HL-60/S4 treated with phorbol 12-myristate 13-acetate at 8.2 ng/mL for 4 days and 3 days (cell line): ENCODE measurements around the gene FCMR.

ENCODE experiments used
- in situ Hi-C: fragments of 300-500 bp; cut with MboI; formaldehyde crosslinking; loops from 2 replicates; pipeline ENCODE4 v1.15.0; 2022; ENCODE audit warnings: low sequenced_read_pairs

FCMR gene

GRCh38 chr1:206924592-206925105 is 2.9 kb upstream of the FCMR start:
- in situ Hi-C loops: loop anchor here (25.0 kb wide), 1 partner anchor 187 kb away; no protein-coding TSS in a partner anchor

GRCh38 chr1:206923961-206924557 is 2.3 kb upstream of the FCMR start:
- in situ Hi-C loops: loop anchor here (25.0 kb wide), 1 partner anchor 187 kb away; no protein-coding TSS in a partner anchor

GRCh38 chr1:206923009-206923960 is 1.5 kb upstream of the FCMR start:
- in situ Hi-C loops: loop anchor here (25.0 kb wide), 1 partner anchor 186 kb away; no protein-coding TSS in a partner anchor

GRCh38 chr1:206922524-206922923 is 783 bp upstream of the FCMR start:
- in situ Hi-C loops: loop anchor here (25.0 kb wide), 1 partner anchor 185 kb away; no protein-coding TSS in a partner anchor

GRCh38 chr1:206918076-206918475 is 3.7 kb downstream of the FCMR start:
- in situ Hi-C loops: loop anchor here (25.0 kb wide), 1 partner anchor 181 kb away; no protein-coding TSS in a partner anchor

- in situ Hi-C loops: loop anchor here (25.0 kb wide), 1 partner anchor 179 kb away; no protein-coding TSS in a partner anchor
Observed at GRCh38 chr1:206916000-206916709, 5.6 kb downstream of the FCMR start.

- in situ Hi-C loops: loop anchor here (25.0 kb wide), 1 partner anchor 178 kb away; no protein-coding TSS in a partner anchor
Observed at GRCh38 chr1:206915030-206915735, 6.6 kb downstream of the FCMR start.

- in situ Hi-C loops: loop anchor here (25.0 kb wide), 1 partner anchor 177 kb away; no protein-coding TSS in a partner anchor
Observed at GRCh38 chr1:206913766-206914537, 7.8 kb downstream of the FCMR start.

- in situ Hi-C loops: loop anchor here (25.0 kb wide), 1 partner anchor 175 kb away; no protein-coding TSS in a partner anchor
Observed at GRCh38 chr1:206912445-206913095, 9.2 kb downstream of the FCMR start.

GRCh38 chr1:206911064-206911663 is 10.6 kb downstream of the FCMR start:
- in situ Hi-C loops: loop anchor here (25.0 kb wide), 1 partner anchor 174 kb away; no protein-coding TSS in a partner anchor

GRCh38 chr1:206909883-206910318 is 11.8 kb downstream of the FCMR start:
- in situ Hi-C loops: loop anchor here (25.0 kb wide), 1 partner anchor 173 kb away; no protein-coding TSS in a partner anchor

- in situ Hi-C loops: loop anchor here (25.0 kb wide), 1 partner anchor 172 kb away; no protein-coding TSS in a partner anchor
Observed at GRCh38 chr1:206909161-206909882, 12.4 kb downstream of the FCMR start.

GRCh38 chr1:206908038-206908437 is 13.7 kb downstream of the FCMR start:
- in situ Hi-C loops: loop anchor here (25.0 kb wide), 1 partner anchor 171 kb away; no protein-coding TSS in a partner anchor

GRCh38 chr1:206907304-206907991 is 14.3 kb downstream of the FCMR start:
- in situ Hi-C loops: loop anchor here (25.0 kb wide), 1 partner anchor 170 kb away; no protein-coding TSS in a partner anchor

- in situ Hi-C loops: loop anchor here (25.0 kb wide), 1 partner anchor 168 kb away; no protein-coding TSS in a partner anchor
Observed at GRCh38 chr1:206905295-206906164, 16.2 kb downstream of the FCMR start.
